ENCODE data around the gene MFSD11.
"Not testable (repeated sequence)": the region's sequence is repeated elsewhere in the genome, so short reads cannot be mapped to it uniquely, and the experiment has no call there.

The MFSD11 gene

DNA sequence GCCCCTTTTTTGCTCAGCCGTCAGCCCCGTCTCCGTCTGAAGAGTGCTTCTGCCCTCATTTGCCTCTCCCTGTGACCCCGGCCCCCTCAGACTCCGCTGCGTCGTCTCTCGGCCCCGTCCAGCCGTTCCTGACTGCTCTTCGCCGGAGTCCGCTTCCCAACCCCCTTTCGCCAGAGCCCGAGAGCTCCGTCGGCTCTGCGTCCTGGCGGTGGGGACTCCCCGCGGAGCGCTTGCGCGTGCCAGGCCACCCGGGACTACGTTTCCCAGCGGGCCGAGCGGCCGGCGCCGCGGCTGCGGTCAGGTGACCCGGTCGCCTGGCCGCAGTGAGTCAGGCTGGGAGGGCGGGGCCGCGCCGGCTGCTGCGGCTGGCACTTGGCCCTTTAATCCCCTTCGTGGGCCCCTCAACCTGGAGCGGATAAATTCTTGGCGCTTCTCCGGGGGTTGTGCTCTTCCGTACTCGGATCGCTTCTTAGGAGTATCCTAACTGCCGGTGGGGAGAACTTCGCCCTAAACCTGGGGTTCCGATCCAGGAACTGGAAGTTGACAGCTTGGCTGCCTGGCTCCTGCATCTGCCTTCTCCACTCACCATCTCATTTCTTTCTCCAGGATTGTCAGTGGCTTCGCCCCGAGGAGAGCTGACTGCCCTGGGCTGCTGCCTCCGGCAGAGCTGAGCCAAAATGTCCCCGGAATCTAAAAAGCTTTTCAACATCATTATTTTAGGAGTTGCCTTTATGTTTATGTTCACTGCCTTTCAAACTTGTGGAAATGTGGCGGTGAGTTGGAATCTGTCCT is at the start of gene MFSD11:
TSS of gene MFSD11 (plus strand) at position 444 of the 792 bp plus-strand sequence. CDS start at position 678, 234 bp downstream.
- DNase-seq, result peak; percentile 95

- no peak for DNase-seq
These were observed 49.7 kb upstream of the MFSD11 start for GRCh38 chr17:76688165-76688622.

DNA sequence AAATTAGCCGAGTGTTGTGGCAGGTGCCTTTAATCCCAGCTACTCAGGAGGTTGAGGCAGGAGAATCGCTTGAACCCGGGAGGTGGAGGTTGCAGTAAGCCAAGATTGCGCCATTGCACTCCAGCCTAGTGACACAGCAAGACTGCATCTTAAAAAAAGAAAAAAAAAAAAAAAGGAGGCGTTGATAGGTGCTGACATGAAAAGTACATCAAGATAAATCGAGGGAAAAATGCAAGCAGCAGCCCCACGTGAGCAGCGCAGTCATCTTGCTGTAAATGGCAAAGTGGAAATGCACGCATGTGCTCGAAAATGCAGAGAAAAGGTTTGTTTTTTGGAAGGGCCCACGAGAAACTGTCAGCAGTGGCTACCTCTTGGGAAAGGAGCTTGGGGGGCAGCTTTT is 48.1 kb upstream of the MFSD11 start:
- no peak for DNase-seq

- no peak for DNase-seq
These were observed 47.2 kb upstream of the MFSD11 start for GRCh38 chr17:76690596-76691280.

GRCh38 chr17:76691379-76692191 is 46.3 kb upstream of the MFSD11 start:
- DNase-seq, result no peak

GRCh38 chr17:76695059-76695831 is 42.7 kb upstream of the MFSD11 start:
- DNase-seq, result no peak

DNA sequence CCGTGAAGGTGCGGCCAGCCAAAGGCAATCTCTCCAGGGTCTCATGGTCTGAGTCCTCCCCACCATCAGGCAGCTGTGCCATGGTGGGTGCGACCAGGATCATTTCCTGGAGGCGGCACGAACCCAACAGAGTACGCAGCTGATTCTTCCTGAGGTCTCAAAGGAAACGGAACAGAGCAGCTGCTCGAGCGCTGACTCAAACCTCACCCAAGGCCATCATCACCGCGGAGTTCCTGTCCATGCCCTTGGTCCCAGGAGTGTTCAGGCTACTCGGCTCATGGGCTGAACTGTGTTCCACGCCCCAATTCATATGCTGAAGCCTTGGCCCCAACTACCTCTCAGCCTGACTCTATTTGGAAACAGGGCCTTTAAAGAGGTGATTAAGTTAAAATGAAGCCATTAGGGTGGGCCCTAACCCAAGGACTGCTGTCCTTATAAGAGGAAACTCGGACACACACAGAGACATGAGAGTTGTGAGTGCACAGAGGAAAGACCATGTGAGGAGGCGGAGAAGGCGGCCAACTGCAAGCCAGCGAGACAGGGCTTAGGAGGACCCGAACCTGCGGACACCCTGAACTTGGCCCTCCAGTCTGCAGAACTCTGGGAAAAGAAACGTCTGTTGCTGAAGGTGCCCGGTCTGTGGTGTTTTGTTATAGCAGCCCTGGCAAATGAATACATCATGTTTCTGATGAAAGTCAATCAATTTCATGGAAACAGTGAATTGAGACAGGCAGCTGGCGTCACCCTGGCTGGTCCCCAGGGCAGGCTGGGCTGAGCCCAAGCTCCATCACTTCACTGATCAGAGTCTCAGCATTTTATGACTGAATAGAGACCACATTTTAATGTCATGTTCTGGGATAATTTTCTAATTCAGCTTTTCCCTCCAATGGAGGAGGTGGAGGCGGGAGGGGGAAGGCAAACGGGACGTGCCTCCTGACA is 40.9 kb upstream of the MFSD11 start:
- DNase-seq, result no peak

- DNase-seq, result no peak
These were observed 40.0 kb upstream of the MFSD11 start for GRCh38 chr17:76697702-76698465.

DNA sequence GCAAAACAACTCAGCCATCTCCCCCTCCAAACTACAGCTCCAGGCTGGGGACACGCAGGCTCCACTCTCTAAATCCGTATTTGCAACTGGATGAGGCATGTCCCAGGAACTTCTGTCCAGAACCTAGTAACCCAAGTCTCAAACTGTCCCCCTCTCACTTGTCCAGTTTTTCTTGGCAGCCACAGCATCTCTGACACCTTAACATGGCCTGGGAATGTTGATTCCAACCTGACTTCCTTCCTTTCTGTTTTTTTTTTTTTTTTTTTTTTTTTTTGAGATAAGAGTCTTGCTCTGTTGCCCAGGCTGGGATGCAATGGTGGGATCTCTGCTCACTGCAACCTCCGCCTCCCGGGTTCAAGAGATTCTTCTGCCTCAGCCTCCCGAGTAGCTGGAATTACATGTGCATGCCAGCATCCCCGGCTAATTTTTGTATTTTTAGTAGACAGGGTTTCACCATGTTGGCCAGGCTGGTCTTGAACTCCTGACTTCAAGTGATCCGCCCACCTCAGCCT is 39.4 kb upstream of the MFSD11 start:
- not testable (repeated sequence) for DNase-seq

- DNase-seq, result no peak
These were observed 37.7 kb upstream of the MFSD11 start for GRCh38 chr17:76700270-76700616.

GRCh38 chr17:76700617-76701470 is 37.1 kb upstream of the MFSD11 start:
- no peak for DNase-seq

- no peak for DNase-seq
These were observed 36.4 kb upstream of the MFSD11 start for GRCh38 chr17:76701471-76701967.

DNA sequence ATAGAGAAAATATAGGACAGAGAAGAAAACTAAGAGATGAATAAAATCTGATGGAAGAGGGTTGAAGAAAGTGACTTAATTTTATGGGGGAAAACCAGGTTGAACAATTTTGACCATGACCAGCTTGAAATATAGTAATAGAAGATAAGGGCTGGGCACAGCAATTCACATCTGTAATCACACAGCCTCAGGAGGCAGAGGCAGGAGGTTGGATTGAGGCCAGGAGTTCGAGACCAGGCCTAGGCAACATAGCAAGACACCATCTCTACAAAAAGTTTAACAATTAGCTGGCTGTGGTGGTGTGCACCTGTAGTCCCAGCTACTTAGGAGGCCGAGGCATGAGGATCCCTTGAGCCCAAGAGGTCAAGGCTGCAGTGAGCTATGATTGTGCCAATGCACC is 35.8 kb upstream of the MFSD11 start:
- DNase-seq, result no peak

DNA sequence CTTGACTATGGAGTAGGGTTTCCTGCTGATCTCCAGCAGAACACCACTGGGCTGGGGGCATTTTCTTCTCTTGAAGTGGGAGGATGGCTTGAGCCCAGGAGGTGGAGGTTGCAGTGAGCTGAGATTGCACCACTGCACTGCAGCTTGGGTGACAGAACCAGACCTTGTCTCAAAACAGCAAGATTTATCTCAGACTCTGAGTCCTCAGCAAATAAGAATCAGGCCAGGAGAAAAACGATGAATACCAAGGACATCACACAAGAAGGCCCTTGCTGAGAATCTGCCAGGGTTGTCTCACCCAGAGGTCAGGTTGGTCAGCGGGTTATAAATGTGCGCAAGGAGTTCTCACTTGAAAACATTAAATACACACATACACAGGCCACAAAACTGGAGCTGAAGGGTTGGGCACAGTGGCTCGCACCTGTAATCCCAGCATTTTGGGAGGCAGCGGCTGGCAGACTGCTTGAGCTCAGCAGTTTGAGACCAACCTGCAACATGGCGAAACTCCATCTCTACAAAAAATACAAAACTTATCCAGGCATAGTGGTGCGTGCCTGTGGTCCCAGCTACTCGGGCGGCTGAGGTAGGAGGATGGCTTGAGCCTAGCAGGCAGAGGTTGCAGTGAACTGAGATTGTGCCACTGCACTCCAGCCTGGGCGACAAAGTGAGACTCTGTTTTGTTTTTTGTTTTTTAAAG is 34.8 kb upstream of the MFSD11 start:
- no peak for DNase-seq

DNA sequence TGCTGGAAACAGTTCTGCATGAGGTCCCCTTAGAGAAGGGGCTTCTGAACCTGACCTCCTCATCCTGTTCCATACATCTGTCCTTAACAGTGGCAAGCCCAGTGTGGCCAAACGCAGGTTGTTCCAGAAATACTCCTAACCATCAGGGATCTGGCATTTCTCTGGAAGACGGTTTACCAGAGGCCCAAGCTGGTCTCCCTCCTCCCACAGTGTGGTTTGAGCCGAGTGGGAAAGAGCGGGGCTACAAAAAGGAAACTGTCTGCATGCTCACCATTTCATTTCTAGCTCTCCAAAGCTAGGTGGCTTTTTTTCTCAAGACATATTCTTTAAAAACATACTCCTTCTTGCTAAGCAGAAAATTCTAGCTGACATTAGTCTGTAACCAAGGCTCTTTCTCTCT is 33.1 kb upstream of the MFSD11 start:
- DNase-seq, result no peak

DNA sequence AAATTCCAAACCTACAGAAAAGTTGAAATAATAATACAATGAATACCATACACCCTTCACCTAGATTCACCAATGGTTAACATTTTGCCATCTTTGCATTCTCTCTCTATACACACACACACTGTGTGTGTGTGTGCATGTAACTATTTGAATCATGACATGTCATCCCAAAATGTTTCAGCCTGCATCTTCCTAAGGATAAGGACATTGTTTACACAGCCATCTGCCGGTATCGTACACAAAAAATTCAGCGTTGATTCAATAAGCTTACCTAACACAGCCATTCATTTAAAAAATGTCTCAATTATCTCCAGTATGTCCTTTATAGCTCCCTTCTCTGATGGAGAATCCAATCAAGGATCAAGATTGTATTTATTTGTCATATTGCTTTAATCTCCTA is 31.1 kb upstream of the MFSD11 start:
- DNase-seq, result no peak

- peak; percentile 96 for DNase-seq
These were observed 29.7 kb upstream of the MFSD11 start for GRCh38 chr17:76707985-76708807.

Data from NCI-H524 treated with DMSO at 0.1 percent for 48 hours (cell line).